B cell (primary cell): ENCODE data around the gene TIGD6. TPM values are rescaled to one million over a fixed set of nuclear protein-coding genes. Genes with fewer than 3 reads are reported as not detected.

Experiments
- ATAC-seq: fragments of 200-7000 bp; cut with Tn5 transposase; one replicate; pipeline ENCODE4 v1.10.0; 2021; ENCODE audit warnings: low read depth, mild to moderate bottlenecking, moderate number of reproducible peaks, moderate library complexity
- CTCF ChIA-PET: fragments of 350-600 bp; sonication (Branson Sonifier 250); formaldehyde crosslinking; loops from one replicate; lab custom pipeline; 2021; ENCODE audit warnings: antibody characterized with exemption, inconsistent platforms; lab: Charles Lee
- POLR2A ChIA-PET: fragments of 350-600 bp; sonication (Branson Sonifier 250); formaldehyde crosslinking; loops from one replicate; lab custom pipeline; 2021; ENCODE audit warnings: antibody characterized with exemption; lab: Charles Lee
- DNase-seq: peaks from one replicate; pipeline ENCODE4 v3.0.0; 2013
- H2AFZ ChIP-seq: 2 replicates; pipeline ENCODE4 v1.6.1; 2012; ENCODE audit warnings: mild to moderate bottlenecking, low read depth, low read length; ENCODE audit not compliant: insufficient read depth, poor library complexity, severe bottlenecking
- H3K27ac ChIP-seq, 2 donors: 1 replicate in 1 of 2; 2 replicates in 1 of 2; pipeline ENCODE4 v1.5.1; 2012 to 2013; ENCODE audit warnings: low read length in 2 of 2, mild to moderate bottlenecking in 2 of 2, moderate library complexity in 1 of 2
- H3K27me3 ChIP-seq, 4 experiments: fragments of 200-600 bp in 1 of 4; sonication (generic) in 1 of 4; replicated peaks in 1 of 4; 1 replicate in 2 of 4; 2 replicates in 2 of 4; pipeline versions ENCODE4 v1.6.1 to v1.7.0; 2013 to 2016; ENCODE audit warnings: low read length in 3 of 4, mild to moderate bottlenecking in 2 of 4, mixed read lengths in 1 of 4, moderate library complexity in 1 of 4; ENCODE audit not compliant: insufficient read depth in 4 of 4, control insufficient read depth in 3 of 4; ENCODE audit errors: control extremely low read depth in 1 of 4
- H3K36me3 ChIP-seq, 2 experiments: replicated peaks in 1 of 2; 1 replicate in 1 of 2; 2 replicates in 1 of 2; pipeline versions ENCODE4 v1.6.1 to v1.7.1; 2013; ENCODE audit warnings: low read length in 1 of 2; ENCODE audit not compliant: insufficient read depth in 2 of 2, control insufficient read depth in 1 of 2; ENCODE audit errors: control extremely low read depth in 1 of 2, extremely low read depth in 1 of 2
- H3K4me1 ChIP-seq, 2 donors: fragments of 200-600 bp in 1 of 2; sonication (generic) in 1 of 2; 1 replicate in 1 of 2; 2 replicates in 1 of 2; pipeline versions ENCODE4 v1.5.1 to v1.6.1; 2013 to 2017; ENCODE audit warnings: low read length in 2 of 2; ENCODE audit not compliant: control insufficient read depth in 2 of 2, insufficient read depth in 2 of 2
- H3K4me2 ChIP-seq: replicated peaks from 2 replicates; pipeline ENCODE3; 2012; ENCODE audit warnings: mild to moderate bottlenecking, low read depth, low read length; ENCODE audit not compliant: poor library complexity, severe bottlenecking
- H3K4me3 ChIP-seq, 5 experiments: fragments of 200-600 bp in 1 of 5; sonication (generic) in 1 of 5; 1 replicate in 3 of 5; 2 replicates in 2 of 5; pipeline versions ENCODE4 v1.5.1 to v1.7.0; 2011 to 2016; ENCODE audit warnings: low read length in 4 of 5, mild to moderate bottlenecking in 4 of 5, low read depth in 2 of 5, control low read depth in 1 of 5, moderate library complexity in 1 of 5; ENCODE audit not compliant: insufficient read depth in 1 of 5; ENCODE audit errors: control extremely low read depth in 1 of 5, extremely low read depth in 1 of 5
- H3K79me2 ChIP-seq: fragments of 200-600 bp; sonication (generic); one replicate; pipeline ENCODE4 v1.6.0; 2016; ENCODE audit warnings: low read length; ENCODE audit not compliant: control insufficient read depth, insufficient read depth
- H3K9ac ChIP-seq: fragments of 200-600 bp; sonication (generic); 2 replicates; pipeline ENCODE4 v1.6.1; 2017; ENCODE audit warnings: mild to moderate bottlenecking, low read length, moderate library complexity
- H3K9me3 ChIP-seq, 3 donors: one replicate each; pipeline versions ENCODE4 v1.6.1 to v1.7.1; 2013; ENCODE audit warnings: low read length in 2 of 3; ENCODE audit not compliant: control insufficient read depth in 2 of 3, insufficient read depth in 1 of 3; ENCODE audit errors: control extremely low read depth in 1 of 3
- H4K20me1 ChIP-seq: 2 replicates; pipeline ENCODE4 v1.6.0; 2012; ENCODE audit warnings: mild to moderate bottlenecking, low read length; ENCODE audit not compliant: insufficient read depth, control insufficient read depth, poor library complexity, severe bottlenecking
- H3K27ac Mint-ChIP-seq: one replicate; pipeline ENCODE4 v1.8.0; 2021; ENCODE audit warnings: mixed read lengths
- H3K27me3 Mint-ChIP-seq: one replicate; pipeline ENCODE4 v1.8.0; 2021; ENCODE audit warnings: mixed read lengths
- H3K4me1 Mint-ChIP-seq: one replicate; pipeline ENCODE4 v1.8.0; 2021; ENCODE audit warnings: mixed read lengths
- H3K4me3 Mint-ChIP-seq: one replicate; pipeline ENCODE4 v1.8.0; 2021; ENCODE audit warnings: mixed read lengths
- H3K9me3 Mint-ChIP-seq: one replicate; pipeline ENCODE4 v1.8.0; 2022; ENCODE audit warnings: mixed read lengths; ENCODE audit not compliant: insufficient read depth
- CTCF ChIP-seq: fragments of 200-600 bp; IDR thresholded peaks from one replicate; pipeline ENCODE4 v1.8.0; 2022; ENCODE audit warnings: antibody characterized with exemption, mild to moderate bottlenecking
- EZH2 ChIP-seq: IDR thresholded peaks from 2 replicates; pipeline ENCODE4 v1.6.1; 2012; ENCODE audit warnings: borderline replicate concordance, low read depth, mild to moderate bottlenecking, moderate library complexity, low read length; ENCODE audit not compliant: insufficient read depth, poor library complexity, severe bottlenecking
- WGBS: methylation state at CpG from one replicate; pipeline ENCODE4 v1.1.5; 2013; ENCODE audit warnings: missing lambda C conversion rate; ENCODE audit not compliant: insufficient coverage; 5-methylcytosine and 5-hydroxymethylcytosine counted together
- intact Hi-C: fragments of 100-400 bp; cut with micrococcal nuclease; formaldehyde crosslinking; loops from one replicate; pipeline ENCODE4 v1.10.0; 2022
- polyA plus RNA-seq: library from polyadenylated mRNA; depleted of rRNA; stranded (reverse); fragments of >200 nt; gene quantifications from 2 replicates; pipeline ENCODE4 v1.2.3, GENCODE V29; 2012
- total RNA-seq, 2 donors: library from RNA; stranded (reverse); fragments of 120-200 nt in 1 of 2; gene quantifications; 1 replicate in 1 of 2; 2 replicates in 1 of 2; pipeline versions ENCODE4 v1.2.3 to v1.2.4, GENCODE V29; 2013 to 2022

Gene TIGD6
- total and polyA plus RNA-seq, 2 donors (not counting 1 experiment from before 2014, with no cell fraction given) = 2.1 to 5.4 TPM

DNA sequence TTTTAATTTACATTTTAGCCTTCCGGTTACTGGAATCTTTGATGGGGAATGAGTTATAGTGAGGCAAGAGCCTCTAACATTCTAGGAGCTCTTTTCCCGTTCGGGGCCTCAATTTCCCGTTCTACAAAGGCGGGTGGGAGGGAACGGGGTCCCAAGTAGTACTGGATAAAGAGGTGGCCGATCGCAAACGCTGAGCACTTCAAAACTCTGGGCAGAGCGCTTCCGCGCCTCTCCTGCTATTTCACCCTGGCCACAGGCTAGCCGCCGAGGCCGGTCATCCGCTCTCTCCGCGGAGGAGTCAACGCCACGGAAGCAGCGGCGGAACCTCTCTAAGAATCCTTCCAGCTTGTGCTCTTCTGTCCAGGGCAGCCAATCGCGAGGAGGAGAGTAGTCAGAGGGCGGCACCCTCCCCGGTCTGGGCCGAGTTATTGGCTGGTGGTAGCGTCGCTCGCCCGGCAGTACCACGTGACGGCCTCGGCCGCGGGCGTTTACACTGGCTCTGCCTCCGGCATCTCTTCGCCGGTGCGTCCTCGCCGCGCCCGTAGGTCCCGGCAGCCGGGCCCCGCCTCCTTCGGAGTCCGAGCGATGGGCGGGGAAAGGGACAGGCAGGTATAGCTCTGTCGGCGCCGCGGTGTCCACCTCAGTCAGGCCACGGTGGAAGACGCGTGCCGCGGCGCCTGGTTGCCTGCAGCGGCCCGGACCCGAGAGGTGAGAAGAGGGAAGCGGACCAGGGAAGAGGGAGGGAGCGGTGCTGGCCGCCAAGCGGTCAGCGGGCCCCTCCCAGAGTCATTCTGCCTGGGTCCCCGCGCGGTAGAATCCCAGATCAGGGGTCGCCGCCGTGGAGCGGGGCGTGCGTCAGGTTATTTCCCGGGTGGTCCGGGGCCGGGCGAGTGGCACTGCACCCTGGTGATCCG lies 39.9 kb downstream of the TIGD6 start, which contains the start of gene SLC26A2:
Gene SLC26A2 (plus strand): TSS at position 487 of the 914 bp plus-strand sequence. CDS start 16,895 bp downstream, outside the sequence.
- H3K36me3 ChIP-seq = no peaks in the 10 kb centered on the region
- peaks cover 20% of the 10 kb centered on the region in 2 donors for H3K4me1 ChIP-seq
- H3K79me2 ChIP-seq = peaks cover 11% of the 10 kb centered on the region
- under 1% methylated on average over 83 of the region's 84 CpGs for WGBS
- Mint-ChIP-seq H3K27me3 (no peaks in the 10 kb centered on the region), H3K4me1 (peaks cover 29% of the 10 kb centered on the region), H3K27ac (peak within 1 kb of the TSS; percentile 96), H3K4me3 (peak within 1 kb of the TSS; percentile 93), H3K9me3 (no peaks in the 10 kb centered on the region)
- POLR2A ChIA-PET = interaction anchor here (1.3 to 2.3 kb wide), 2 partner anchors 39 to 40 kb away, joined by 3 to 9 read pairs; partner anchors contain the start of genes HMGXB3 and TIGD6
- H3K27me3 ChIP-seq = no peaks in the 10 kb centered on the region
- H3K9ac ChIP-seq = peak within 1 kb of the TSS; percentile 79
- H4K20me1 ChIP-seq = no peaks in the 10 kb centered on the region
- no peaks in the 10 kb centered on the region for H3K9me3 ChIP-seq
- peak within 1 kb of the TSS; percentile 92 for H2AFZ ChIP-seq
- peak; percentile 97 for ATAC-seq
- H3K4me2 ChIP-seq = peak within 1 kb of the TSS; percentile 83
- peak within 1 kb of the TSS; percentile 54 to 85 (median 79) for H3K4me3 ChIP-seq
- CTCF ChIA-PET = interaction anchor here (0.8 to 2.0 kb wide), 14 partner anchors 12 to 342 kb away, joined by 3 to 9 read pairs (median 4); no protein-coding TSS in a partner anchor
- TF ChIP-seq CTCF = no peak
- no peak for TF ChIP-seq EZH2
- DNase-seq = peak; percentile 95
- peak within 1 kb of the TSS; percentile 74 to 81 for H3K27ac ChIP-seq
- intact Hi-C loops = loop anchor here (1.0 to 10.0 kb wide), 4 partner anchors 40 to 1294 kb away; partner anchors contain the start of genes CD74, CSNK1A1, GM2A and HMGXB3
